HepG2 (cell line): Measurements from ENCODE around the gene NUDT22. TPM values are rescaled to one million over a fixed set of nuclear protein-coding genes. Genes with fewer than 3 reads are reported as not detected.

Experiments used
- ETV6 ChIP-seq: sonication (generic); formaldehyde crosslinking; conservative IDR thresholded peaks from 2 replicates; pipeline ENCODE4 v1.4.0; 2020; ENCODE audit warnings: missing genetic modification reagents
- GMEB2 ChIP-seq: IDR thresholded peaks from 2 replicates; pipeline ENCODE4 v1.6.1; 2016; ENCODE audit warnings: missing biosample characterization, missing genetic modification reagents, low read depth
- GRHL1 ChIP-seq: sonication (generic); formaldehyde crosslinking; conservative IDR thresholded peaks from 2 replicates; pipeline ENCODE4 v1.8.0; 2022; ENCODE audit warnings: missing genetic modification reagents
- HOXA7 ChIP-seq: sonication (generic); formaldehyde crosslinking; IDR thresholded peaks from 2 replicates; pipeline ENCODE4 v1.8.1; 2022; ENCODE audit warnings: mild to moderate bottlenecking, missing genetic modification reagents, moderate library complexity
- IKZF5 ChIP-seq: IDR thresholded peaks from 2 replicates; pipeline ENCODE4 v1.6.1; 2018; ENCODE audit warnings: missing genetic modification reagents, mild to moderate bottlenecking, missing compliant biosample characterization
- KAT2B ChIP-seq: fragments of 150-350 bp; IDR thresholded peaks from 2 replicates; pipeline ENCODE4 v1.6.1; 2014; ENCODE audit warnings: low read depth, low read length, borderline replicate concordance
- KDM2A ChIP-seq: sonication (generic); formaldehyde crosslinking; IDR thresholded peaks from 2 replicates; pipeline ENCODE4 v1.4.0; 2020; ENCODE audit warnings: low read depth, missing genetic modification reagents, borderline replicate concordance
- MAX ChIP-seq: IDR thresholded peaks from 2 replicates; pipeline ENCODE4 v1.6.1; 2012; ENCODE audit warnings: inconsistent platforms
- NAIF1 ChIP-seq: sonication (generic); formaldehyde crosslinking; IDR thresholded peaks from 2 replicates; pipeline ENCODE4 v1.5.0; 2020; ENCODE audit warnings: mild to moderate bottlenecking, missing genetic modification reagents, borderline replicate concordance
- NFKBIZ ChIP-seq: IDR thresholded peaks from 2 replicates; pipeline ENCODE4 v1.6.1; 2018; ENCODE audit warnings: missing genetic modification reagents, missing compliant biosample characterization
- PHF20 ChIP-seq: sonication (generic); formaldehyde crosslinking; IDR thresholded peaks from 2 replicates; pipeline ENCODE4 v1.5.0; 2020; ENCODE audit warnings: mild to moderate bottlenecking, missing genetic modification reagents
- PRPF4 ChIP-seq: fragments of 200-400 bp; formaldehyde crosslinking; IDR thresholded peaks from 2 replicates; pipeline ENCODE4 v1.6.1; 2016; ENCODE audit warnings: low read length, low read depth; ENCODE audit not compliant: poor library complexity, severe bottlenecking
- RNF2 ChIP-seq: fragments of 450-650 bp; conservative IDR thresholded peaks from 2 replicates; pipeline ENCODE4 v1.6.1; 2016; ENCODE audit warnings: low read depth
- SNRNP70 ChIP-seq: fragments of 200-400 bp; formaldehyde crosslinking; IDR thresholded peaks from 2 replicates; pipeline ENCODE4 v1.6.1; 2017; ENCODE audit warnings: mild to moderate bottlenecking, low read depth, low read length, moderate library complexity
- SSRP1 ChIP-seq: IDR thresholded peaks from 2 replicates; pipeline ENCODE4 v1.6.1; 2016; ENCODE audit warnings: control low read depth
- TEAD2 ChIP-seq: sonication (generic); formaldehyde crosslinking; IDR thresholded peaks from 2 replicates; pipeline ENCODE4 v1.9.0; 2021; ENCODE audit warnings: missing genetic modification reagents
- TEAD3 ChIP-seq: optimal IDR thresholded peaks from 2 replicates; pipeline ENCODE3; 2016; ENCODE audit warnings: borderline replicate concordance
- ZFP1 ChIP-seq: IDR thresholded peaks from 2 replicates; pipeline ENCODE4 v1.6.1; 2016
- ZNF281 ChIP-seq: sonication (generic); formaldehyde crosslinking; IDR thresholded peaks from 2 replicates; pipeline ENCODE4 v1.4.0; 2020; ENCODE audit warnings: missing genetic modification reagents, borderline replicate concordance
- ZNF333 ChIP-seq: sonication (generic); formaldehyde crosslinking; IDR thresholded peaks from 2 replicates; pipeline ENCODE4 v1.4.0; 2020; ENCODE audit warnings: mild to moderate bottlenecking, missing genetic modification reagents, borderline replicate concordance
- ZNF441 ChIP-seq: sonication (generic); formaldehyde crosslinking; IDR thresholded peaks from 2 replicates; pipeline ENCODE4 v1.7.0; 2021; ENCODE audit warnings: missing genetic modification reagents, borderline replicate concordance
- ZNF564 ChIP-seq: sonication (generic); formaldehyde crosslinking; IDR thresholded peaks from 2 replicates; pipeline ENCODE4 v1.8.1; 2023; ENCODE audit warnings: mild to moderate bottlenecking, missing genetic modification reagents
- ZNF740 ChIP-seq: sonication (generic); formaldehyde crosslinking; IDR thresholded peaks from 2 replicates; pipeline ENCODE4 v1.4.0; 2020; ENCODE audit warnings: missing genetic modification reagents
- ZNF766 ChIP-seq: sonication (generic); formaldehyde crosslinking; IDR thresholded peaks from 2 replicates; pipeline ENCODE4 v1.5.0; 2020; ENCODE audit warnings: missing genetic modification reagents, borderline replicate concordance
- polyA plus RNA-seq, 8 experiments: library from polyadenylated mRNA; depleted of rRNA in 3 of 8; stranded (reverse) in 7 of 8; unstranded in 1 of 8; fragments of >200 nt; fragmentation: Illumina TruSeq in 4 of 8; extraction: Trizol in 4 of 8; gene quantifications; 2 replicates each; pipeline versions ENCODE4 v1.2.1 to v1.2.3, GENCODE V29; 2011 to 2016; ENCODE audit warnings: low read depth in 4 of 8, missing spikeins in 1 of 8, mixed read lengths in 1 of 8; ENCODE audit not compliant: insufficient read depth in 1 of 8
- total RNA-seq, 5 experiments: library from RNA; depleted of rRNA; stranded (reverse); fragments of >200 nt; fragmentation: Illumina TruSeq; extraction: Trizol; gene quantifications; 2 replicates each; pipeline ENCODE4 v1.2.3, GENCODE V29; 2016; ENCODE audit warnings: low read depth in 1 of 5

NUDT22 gene
- total and polyA plus RNA-seq, 2 of the 13 experiments (the other 11 are each of a cell fraction or from before 2014, with no cell fraction given) = 33.5 to 39.8 TPM

GRCh38 chr11:64226507-64227051, 505 bp downstream of the NUDT22 start (continued):
- TF ChIP-seq ZNF564 (CRISPR knock-in tag) = no peak
- no peak for TF ChIP-seq GMEB2 (CRISPR knock-in tag)
- no peak for TF ChIP-seq ZNF281 (CRISPR knock-in tag)
- TF ChIP-seq ZNF333 (CRISPR knock-in tag) = no peak
- no peak for TF ChIP-seq PRPF4
- TF ChIP-seq SSRP1 (CRISPR knock-in tag) = no peak
- TF ChIP-seq NFKBIZ = no peak
- TF ChIP-seq HOXA7 = no peak
- peak; percentile 58; the same call in 1 of the 2 replicates for TF ChIP-seq ETV6 (CRISPR knock-in tag)
- TF ChIP-seq PHF20 = peak; percentile 44; the same call in 1 of the 2 replicates
- TF ChIP-seq GRHL1 (CRISPR knock-in tag) = no peak
- TF ChIP-seq RNF2 = no peak
- TF ChIP-seq ZNF766 (CRISPR knock-in tag) = no peak
- TF ChIP-seq TEAD2 (CRISPR knock-in tag) = no peak
- TF ChIP-seq TEAD3 (CRISPR knock-in tag) = no peak
- TF ChIP-seq NAIF1 (CRISPR knock-in tag) = no peak
- TF ChIP-seq SNRNP70 = no peak
- no peak for TF ChIP-seq ZFP1 (CRISPR knock-in tag)
- no peak; the same call in 1 of the 2 replicates for TF ChIP-seq ZNF441 (CRISPR knock-in tag)
- no peak for TF ChIP-seq KAT2B
- TF ChIP-seq IKZF5 = 0 out of 2 replicates have a peak, but pooled peaks have one; percentile 10
- no peak for TF ChIP-seq KDM2A (CRISPR knock-in tag)
- no peak for TF ChIP-seq ZNF740
- TF ChIP-seq MAX = peak; percentile 67
